ENCODE results near the gene LAMA3.

Gene LAMA3

GRCh38 chr18:23882616-23883276 lies 193.5 kb downstream of the LAMA3 start:
- no peak for TF ChIP-seq CTCF (IDR thresholded peaks at IDR 0.05; ENCODE audit: insufficient read depth, low read depth, low read length, missing control alignments)
- no peak for DNase-seq (ENCODE audit: low read depth)
- H3K4me3 ChIP-seq (ENCODE audit: low read depth, low read length) = no peak overlapping the region

GRCh38 chr18:23883277-23883790 lies 194.1 kb downstream of the LAMA3 start:
- no peak overlapping the region for H3K4me3 ChIP-seq (ENCODE audit: low read depth, low read length)
- DNase-seq (ENCODE audit: low read depth) = no peak
- no peak for TF ChIP-seq CTCF (IDR thresholded peaks at IDR 0.05; ENCODE audit: insufficient read depth, low read depth, low read length, missing control alignments)

DNA sequence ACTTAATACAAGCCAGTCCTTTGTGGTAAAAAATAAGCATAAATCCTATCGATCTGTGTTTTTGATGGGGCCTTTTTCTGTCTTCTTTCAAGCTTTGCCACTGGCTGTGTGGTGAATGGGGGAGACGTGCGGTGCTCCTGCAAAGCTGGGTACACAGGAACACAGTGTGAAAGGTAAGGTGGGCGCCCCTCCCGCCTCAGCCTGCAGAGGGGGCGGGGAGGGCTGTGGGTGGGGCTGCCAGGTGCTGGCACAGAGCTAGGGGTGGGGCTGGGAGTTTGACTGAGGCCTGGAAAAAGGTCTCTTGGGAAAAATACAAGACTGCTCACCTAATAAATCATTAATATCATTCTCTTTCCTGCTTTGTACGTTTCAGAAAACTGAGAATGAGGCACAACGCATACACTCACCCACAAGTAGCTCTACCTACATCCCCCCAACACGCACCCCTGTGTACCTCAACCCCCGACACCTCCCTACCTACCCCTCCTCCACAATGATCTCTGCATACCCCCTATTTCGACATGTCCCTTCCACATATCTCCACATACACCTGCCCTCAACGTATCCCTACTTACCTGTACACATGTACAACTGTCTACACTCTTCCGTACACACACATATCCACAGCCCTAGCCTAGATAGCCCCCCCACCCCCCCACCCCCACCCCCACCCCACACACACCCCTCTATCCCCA lies 195.6 kb downstream of the LAMA3 start:
- TF ChIP-seq CTCF (IDR thresholded peaks at IDR 0.05; ENCODE audit: insufficient read depth, low read depth, low read length, missing control alignments) = no peak
- H3K4me3 ChIP-seq (ENCODE audit: low read depth, low read length) = no peak overlapping the region
- no peak for DNase-seq (ENCODE audit: low read depth)

GRCh38 chr18:23885750-23886149 lies 196.5 kb downstream of the LAMA3 start:
- no peak for TF ChIP-seq CTCF (IDR thresholded peaks at IDR 0.05; ENCODE audit: insufficient read depth, low read depth, low read length, missing control alignments)
- H3K4me3 ChIP-seq (ENCODE audit: low read depth, low read length) = no peak overlapping the region
- no peak for DNase-seq (ENCODE audit: low read depth)

- no peak overlapping the region for H3K4me3 ChIP-seq (ENCODE audit: low read depth, low read length)
- DNase-seq (ENCODE audit: low read depth) = no peak
- TF ChIP-seq CTCF (IDR thresholded peaks at IDR 0.05; ENCODE audit: insufficient read depth, low read depth, low read length, missing control alignments) = no peak
Observed at GRCh38 chr18:23887035-23887434, 197.8 kb downstream of the LAMA3 start.

- DNase-seq (ENCODE audit: low read depth) = no peak
- TF ChIP-seq CTCF (IDR thresholded peaks at IDR 0.05; ENCODE audit: insufficient read depth, low read depth, low read length, missing control alignments) = no peak
- no peak overlapping the region for H3K4me3 ChIP-seq (ENCODE audit: low read depth, low read length)
Observed at GRCh38 chr18:23887493-23887892, 198.2 kb downstream of the LAMA3 start.

Measured in GM12865 (cell line).